Colonic mucosa (tissue), 4 donors: ENCODE results near the gene PPP1CB. TPM values are rescaled to one million over a fixed set of nuclear protein-coding genes. Genes with fewer than 3 reads are reported as not detected.

Experiments
- DNase-seq: peaks from one replicate; pipeline ENCODE4 v3.0.0-alpha.2; 2020
- H3K27ac ChIP-seq: fragments of 200-600 bp; one replicate; pipeline ENCODE4 v1.8.0; 2021
- H3K27me3 ChIP-seq: fragments of 200-600 bp; one replicate; pipeline ENCODE4 v1.8.0; 2021
- H3K36me3 ChIP-seq: fragments of 200-600 bp; one replicate; pipeline ENCODE4 v1.8.0; 2021
- H3K4me1 ChIP-seq: fragments of 200-600 bp; one replicate; pipeline ENCODE4 v1.8.0; 2021; ENCODE audit warnings: mild to moderate bottlenecking
- H3K4me3 ChIP-seq: fragments of 200-600 bp; one replicate; pipeline ENCODE4 v1.8.0; 2021
- H3K9ac ChIP-seq, 2 donors: one replicate each; pipeline ENCODE4 v1.7.0; 2013; ENCODE audit warnings: control low read depth in 2 of 2, low read depth in 2 of 2, low read length in 2 of 2
- H3K9me3 ChIP-seq: fragments of 200-600 bp; one replicate; pipeline ENCODE4 v1.8.0; 2021
- CTCF ChIP-seq: fragments of 200-600 bp; IDR thresholded peaks from one replicate; pipeline ENCODE4 v1.8.0; 2022; ENCODE audit warnings: antibody characterized with exemption, mild to moderate bottlenecking
- intact Hi-C: fragments of 100-400 bp; cut with DNase I; formaldehyde crosslinking; loops from one replicate; pipeline ENCODE4 v1.14.1; 2022
- total RNA-seq, 2 donors: library from RNA; stranded (reverse); fragmentation: NEBNext Ultra II Directional in 1 of 2; extraction: Animal tissue kit (Norgen Biotek cat#: 25700) in 1 of 2; gene quantifications; one replicate each; pipeline ENCODE4 v1.2.1, GENCODE V29; 2021
- donor health status: healthy.
- donor health status: DM: no; HTN: no; CAD: no.
- donor health status: DM: no; HTN: no; CAD: no.

PPP1CB gene
- total RNA-seq, 2 donors from 2014 or later: 273 to 478 TPM

GRCh38 chr2:28717339-28717758 lies 34.3 kb upstream of the PPP1CB start:
- intact Hi-C loops: no loop called here
- Histone ChIP-seq H3K4me3 (no peak overlapping the region), H3K4me1 (no peaks in the 10 kb centered on the region)

GRCh38 chr2:28720345-28720744 lies 31.3 kb upstream of the PPP1CB start:
- intact Hi-C loops: no loop called here
- no peak for DNase-seq
- no peaks in the 10 kb centered on the region for H3K27me3 ChIP-seq
- no peak overlapping the region for H3K9ac ChIP-seq
- H3K36me3 ChIP-seq: no peaks in the 10 kb centered on the region
- H3K9me3 ChIP-seq: no peaks in the 10 kb centered on the region
- H3K4me1 ChIP-seq: no peaks in the 10 kb centered on the region
- TF ChIP-seq CTCF: no peak
- H3K27ac ChIP-seq: no peak overlapping the region
- no peak overlapping the region for H3K4me3 ChIP-seq

More at GRCh38 chr2:28717339-28717758, 34.3 kb upstream of the PPP1CB start:
- Histone ChIP-seq H3K9ac (no peak overlapping the region), H3K36me3 (no peaks in the 10 kb centered on the region), H3K27ac (peak overlapping the region; percentile 46), H3K27me3 (no peaks in the 10 kb centered on the region), H3K9me3 (no peaks in the 10 kb centered on the region)
- TF ChIP-seq CTCF: no peak
- peak; percentile 24 for DNase-seq

GRCh38 chr2:28721601-28722191 lies 29.9 kb upstream of the PPP1CB start:
- Histone ChIP-seq H3K27ac (no peak overlapping the region), H3K9me3 (no peaks in the 10 kb centered on the region), H3K27me3 (no peaks in the 10 kb centered on the region), H3K4me3 (no peak overlapping the region), H3K9ac (no peak overlapping the region), H3K4me1 (no peaks in the 10 kb centered on the region), H3K36me3 (no peaks in the 10 kb centered on the region)
- DNase-seq: no peak
- intact Hi-C loops: no loop called here
- TF ChIP-seq CTCF: no peak

GRCh38 chr2:28725021-28725711 lies 26.5 kb upstream of the PPP1CB start:
- no peak for DNase-seq
- intact Hi-C loops: no loop called here
- H3K9me3 ChIP-seq: no peaks in the 10 kb centered on the region

GRCh38 chr2:28726177-28726576 lies 25.5 kb upstream of the PPP1CB start:
- H3K27ac ChIP-seq: no peak overlapping the region
- no peaks in the 10 kb centered on the region for H3K36me3 ChIP-seq
- intact Hi-C loops: no loop called here
- no peak for DNase-seq
- no peak for TF ChIP-seq CTCF
- H3K4me1 ChIP-seq: no peaks in the 10 kb centered on the region
- H3K4me3 ChIP-seq: no peak overlapping the region
- no peak overlapping the region for H3K9ac ChIP-seq
- no peaks in the 10 kb centered on the region for H3K27me3 ChIP-seq
- no peaks in the 10 kb centered on the region for H3K9me3 ChIP-seq

More at GRCh38 chr2:28725021-28725711, 26.5 kb upstream of the PPP1CB start:
- Histone ChIP-seq H3K36me3 (no peaks in the 10 kb centered on the region), H3K4me1 (no peaks in the 10 kb centered on the region), H3K27me3 (no peaks in the 10 kb centered on the region), H3K9ac (no peak overlapping the region), H3K4me3 (no peak overlapping the region), H3K27ac (no peak overlapping the region)
- no peak for TF ChIP-seq CTCF
